Measurements from ENCODE around the gene PLA2R1. TPM values are rescaled to one million over a fixed set of nuclear protein-coding genes. Genes with fewer than 3 reads are reported as not detected.
"Not testable (repeated sequence)": the region's sequence is repeated elsewhere in the genome, so short reads cannot be mapped to it uniquely, and the experiment has no call there.

PLA2R1 gene
- total RNA-seq, 2 experiments from 2014 or later = not detected

GRCh38 chr2:160064916-160065315 is 2.5 kb upstream of the PLA2R1 start:
- POLR2A ChIA-PET = no interaction called here
- CTCF ChIA-PET = no interaction called here

DNA sequence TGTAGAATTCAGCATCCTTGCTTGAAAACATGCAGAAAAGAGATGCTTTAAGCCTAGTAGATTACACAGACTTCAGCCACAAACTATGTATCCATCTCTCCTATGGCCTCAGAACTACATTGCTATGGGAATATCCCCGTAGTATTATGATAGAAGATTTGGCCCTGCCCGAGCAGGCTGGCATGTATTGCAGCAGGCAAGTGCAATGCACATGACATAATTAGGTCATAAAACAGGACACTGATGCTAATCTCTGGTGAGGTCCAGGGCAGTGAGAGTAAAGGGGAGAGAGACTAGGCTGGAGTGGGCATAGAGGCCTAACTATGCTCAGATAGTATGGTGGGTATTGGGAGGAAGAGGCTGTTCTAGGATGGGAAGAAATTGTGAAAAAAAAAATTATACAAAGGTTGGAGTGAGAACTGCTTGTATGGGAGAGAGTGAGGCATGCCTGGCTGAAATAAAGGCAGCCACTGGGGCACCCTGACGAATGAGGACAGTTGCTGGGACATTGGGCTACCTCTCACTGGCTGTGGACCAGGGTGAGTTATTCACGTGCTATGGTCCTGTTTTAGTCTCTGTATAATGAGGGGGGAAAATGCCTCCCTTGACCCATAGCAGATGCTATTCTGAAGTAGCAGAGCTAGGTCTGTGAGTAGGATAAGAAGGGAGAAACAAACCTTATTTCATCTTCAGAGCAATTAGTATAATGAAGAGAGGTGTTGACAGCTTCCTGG is 1.6 kb upstream of the PLA2R1 start:
- CTCF ChIA-PET = no interaction called here
- POLR2A ChIA-PET = no interaction called here

- CTCF ChIA-PET = no interaction called here
These were observed 856 bp upstream of the PLA2R1 start for GRCh38 chr2:160063271-160063670.

GRCh38 chr2:160061944-160062291 is 497 bp downstream of the PLA2R1 start:
- CTCF ChIA-PET = no interaction called here
- POLR2A ChIA-PET = no interaction called here

More at GRCh38 chr2:160063271-160063670, 856 bp upstream of the PLA2R1 start:
- POLR2A ChIA-PET = no interaction called here

DNA sequence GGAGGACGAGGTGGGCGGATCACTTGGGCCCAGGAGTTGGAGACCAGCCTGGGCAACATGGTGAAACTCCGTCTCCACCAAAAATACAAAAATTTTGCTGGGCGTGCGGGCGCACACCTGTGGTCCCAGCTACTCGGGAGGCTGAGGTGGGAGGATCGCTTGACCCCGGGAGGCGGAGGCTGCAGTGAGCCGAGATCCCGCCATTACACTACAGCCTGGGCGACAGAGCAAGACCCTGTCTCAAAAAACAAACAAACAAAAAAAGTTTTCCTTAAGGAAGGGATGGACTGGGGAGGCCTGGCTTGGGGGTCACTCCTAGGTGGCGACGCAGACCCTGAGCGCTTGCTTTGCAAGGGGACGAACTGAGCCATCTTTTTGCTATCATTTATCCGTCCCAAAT is 882 bp downstream of the PLA2R1 start:
- ChIA-PET POLR2A (no interaction called here), CTCF (no interaction called here)

GRCh38 chr2:160060297-160060696 is 2.1 kb downstream of the PLA2R1 start:
- POLR2A ChIA-PET = no interaction called here
- CTCF ChIA-PET = no interaction called here

- CTCF ChIA-PET = no interaction called here
- POLR2A ChIA-PET = no interaction called here
These were observed 5.1 kb downstream of the PLA2R1 start for GRCh38 chr2:160057356-160057755.

DNA sequence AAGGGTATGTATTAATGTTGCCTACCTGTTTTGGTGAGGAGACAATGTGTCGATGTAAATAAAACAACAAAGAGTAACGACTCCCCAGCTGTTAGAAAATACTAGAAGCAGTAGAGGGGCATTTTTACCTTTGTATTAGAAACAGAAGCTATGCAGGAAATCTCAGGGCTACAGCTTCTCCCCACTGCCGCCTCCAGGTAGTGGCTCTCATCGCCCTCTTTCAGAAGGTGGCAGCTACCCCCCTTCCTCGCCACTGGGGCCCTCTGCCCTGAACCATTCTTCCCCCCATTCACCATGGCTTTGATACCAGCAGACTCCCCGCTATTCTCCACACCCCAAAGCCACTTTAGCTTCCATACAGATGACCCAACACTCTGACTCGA is 6.7 kb downstream of the PLA2R1 start:
- POLR2A ChIA-PET = no interaction called here
- CTCF ChIA-PET = no interaction called here

DNA sequence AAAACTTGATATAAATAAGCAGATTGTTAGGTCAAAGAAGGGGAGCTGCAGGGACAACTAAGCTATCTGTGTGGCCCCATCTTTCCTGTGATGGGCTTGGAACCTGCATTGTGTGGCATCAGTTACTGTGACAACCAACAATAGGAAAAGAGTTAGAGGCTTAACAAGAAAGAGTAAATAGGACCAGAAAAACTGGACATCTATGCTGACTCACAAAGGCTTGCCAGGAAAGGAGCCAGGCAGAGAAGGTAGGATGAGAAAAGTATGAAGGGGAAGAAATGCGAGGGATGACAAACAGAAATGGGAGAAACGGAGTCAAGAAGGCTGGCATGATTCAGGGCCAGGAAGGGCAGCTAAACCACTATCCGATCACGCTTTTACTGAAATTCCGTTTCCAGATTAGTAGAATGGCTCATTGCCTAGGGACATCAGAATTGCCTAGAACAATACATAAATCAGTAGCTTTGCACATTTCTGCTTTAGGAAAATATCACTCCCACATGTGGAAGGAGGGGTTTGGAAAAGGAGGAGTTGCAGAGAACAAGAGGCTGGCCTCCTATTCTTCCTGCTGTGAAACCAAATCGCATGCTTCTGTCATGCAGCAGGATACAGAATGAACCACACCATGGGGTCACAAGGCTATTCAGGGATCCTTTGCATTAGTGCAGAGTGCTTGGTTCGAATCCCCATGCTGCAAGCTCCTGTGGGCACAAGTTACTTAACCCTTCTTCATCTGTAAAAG is 7.3 kb downstream of the PLA2R1 start:
- CTCF ChIA-PET = no interaction called here
- POLR2A ChIA-PET = no interaction called here

GRCh38 chr2:160053946-160054345 is 8.5 kb downstream of the PLA2R1 start:
- CTCF ChIA-PET = no interaction called here
- POLR2A ChIA-PET = no interaction called here

- CTCF ChIA-PET = no interaction called here
- POLR2A ChIA-PET = no interaction called here
These were observed 9.9 kb downstream of the PLA2R1 start for GRCh38 chr2:160052531-160052930.

GRCh38 chr2:160051371-160051800 is 11.0 kb downstream of the PLA2R1 start:
- ChIA-PET CTCF (no interaction called here), POLR2A (no interaction called here)

DNA sequence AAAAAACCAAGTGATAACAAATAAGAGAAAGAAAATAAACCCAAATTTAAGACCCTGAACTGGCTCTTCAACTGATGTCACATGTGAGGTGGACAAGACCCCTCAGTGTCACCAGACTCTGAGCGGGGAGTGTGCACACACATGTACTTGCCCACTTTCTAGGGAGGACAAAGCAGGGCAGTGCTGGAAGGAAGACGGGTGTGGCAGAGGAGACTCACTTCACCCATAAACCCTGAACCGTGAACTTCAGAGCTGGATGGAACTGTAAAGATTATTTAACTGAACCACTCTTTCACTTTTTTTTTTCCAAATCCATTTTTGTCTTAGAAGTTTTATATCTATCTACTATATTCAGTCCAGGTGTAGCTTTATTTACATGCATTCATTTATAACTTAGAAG is 12.3 kb downstream of the PLA2R1 start:
- POLR2A ChIA-PET = no interaction called here
- CTCF ChIA-PET = interaction anchor here (0.6 kb wide), 1 partner anchor 157 kb away, joined by 3 read pairs; no protein-coding TSS in a partner anchor

DNA sequence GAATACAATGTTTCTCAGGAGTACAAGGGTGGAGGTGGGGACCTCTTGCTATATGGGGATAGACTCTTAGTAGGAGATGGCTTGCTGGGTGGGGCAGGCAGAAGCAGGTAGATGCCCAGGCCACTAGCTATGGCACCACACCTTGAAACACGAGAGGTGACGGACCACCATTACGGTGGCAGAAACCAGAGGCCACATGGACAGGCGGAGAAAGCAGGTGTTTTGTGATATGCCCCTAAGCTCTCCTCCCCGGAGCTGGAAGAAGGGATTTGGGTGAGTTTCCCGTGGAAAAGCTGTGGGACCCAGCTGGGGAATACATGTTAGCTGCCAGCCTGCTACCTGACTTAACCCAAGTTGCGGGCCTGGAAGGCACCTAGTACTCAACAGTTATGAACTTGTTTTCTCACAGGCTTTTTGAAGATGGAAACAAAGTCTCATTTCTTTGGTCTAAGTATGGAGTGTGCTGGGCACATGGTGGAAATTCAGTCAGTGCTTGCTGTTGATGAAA is 16.7 kb downstream of the PLA2R1 start:
- POLR2A ChIA-PET = no interaction called here
- CTCF ChIA-PET = no interaction called here

GRCh38 chr2:160044728-160045127 is 17.7 kb downstream of the PLA2R1 start:
- POLR2A ChIA-PET = no interaction called here
- CTCF ChIA-PET = no interaction called here

DNA sequence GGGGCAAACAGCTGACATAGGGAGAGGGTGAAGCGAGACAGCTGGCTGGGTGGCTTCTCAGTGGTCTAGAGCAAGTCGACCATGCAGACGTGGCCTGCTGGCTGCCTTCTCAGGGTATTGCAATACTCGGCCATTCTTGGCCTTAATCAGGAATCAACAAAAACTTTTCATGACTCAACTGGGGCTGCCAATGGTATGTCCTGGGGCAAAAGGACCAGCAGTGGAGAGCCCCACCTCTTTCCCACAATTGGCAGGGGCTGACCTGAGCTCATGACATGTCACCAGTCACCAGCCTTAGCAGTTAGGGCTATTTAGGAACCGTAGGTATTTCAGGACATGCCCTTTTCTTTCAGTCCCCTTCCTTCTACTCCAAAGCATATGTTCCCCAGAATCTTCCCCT is 19.1 kb downstream of the PLA2R1 start:
- ChIA-PET CTCF (no interaction called here), POLR2A (no interaction called here)

DNA sequence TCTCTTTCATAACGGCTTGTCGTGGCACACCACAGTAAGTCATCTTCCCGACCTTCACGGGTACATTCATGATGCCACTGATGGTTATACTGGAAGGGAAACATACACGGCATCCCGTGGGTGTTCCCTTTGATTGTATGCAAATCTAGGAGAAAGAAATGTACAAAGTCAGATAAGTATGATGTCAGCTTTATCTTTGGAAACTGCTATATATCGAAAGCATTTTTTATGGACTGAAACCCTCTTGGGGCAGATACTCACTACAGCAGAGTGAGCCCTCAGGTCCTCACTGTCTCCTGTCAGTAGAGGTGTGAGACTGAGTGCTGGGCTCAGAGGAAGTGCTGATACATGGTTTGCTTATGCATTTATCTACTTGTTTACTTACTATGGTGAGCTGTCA is 20.4 kb downstream of the PLA2R1 start:
- CTCF ChIA-PET = interaction anchor here (0.6 kb wide), 1 partner anchor 59 kb away, joined by 3 read pairs; no protein-coding TSS in a partner anchor
- POLR2A ChIA-PET = no interaction called here

GRCh38 chr2:160041091-160041490 is 21.3 kb downstream of the PLA2R1 start:
- ChIA-PET POLR2A (no interaction called here), CTCF (interaction anchor here (0.7 to 0.9 kb wide), 2 partner anchors 18 to 900 kb away, joined by 3 read pairs; no protein-coding TSS in a partner anchor)

DNA sequence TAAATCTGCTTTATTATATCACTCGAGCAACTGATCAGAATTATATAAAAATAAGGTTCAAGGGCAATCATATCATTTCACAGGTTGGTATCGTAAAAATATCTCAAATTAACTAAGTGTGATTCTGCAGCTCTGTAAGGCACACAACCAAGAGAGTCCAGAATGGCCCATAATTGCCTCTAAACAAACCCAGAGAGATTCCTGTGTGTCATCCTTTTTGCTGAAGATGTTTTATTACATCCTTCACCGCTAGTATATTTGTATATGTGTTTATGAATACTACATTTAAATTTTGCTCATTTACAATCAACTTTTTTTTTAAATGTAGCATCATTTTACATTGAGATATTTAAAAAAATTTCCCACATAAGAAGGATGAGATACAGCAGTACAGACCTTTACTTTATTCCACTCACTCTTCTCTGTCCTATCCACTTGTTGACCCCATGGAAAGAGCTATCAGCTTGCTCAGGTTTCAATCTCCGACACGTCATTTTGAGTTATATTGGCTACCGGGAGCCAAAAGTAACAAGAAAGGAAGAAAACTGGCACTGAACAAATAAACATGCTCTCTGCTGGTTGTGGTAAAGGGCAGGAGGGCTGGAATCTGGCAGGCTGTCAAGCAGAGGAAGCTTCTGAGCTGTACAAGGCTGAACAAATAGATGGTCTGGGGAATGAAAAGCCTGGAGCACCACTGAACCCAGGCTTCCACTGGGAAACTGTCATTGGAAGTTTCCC is 23.1 kb downstream of the PLA2R1 start:
- POLR2A ChIA-PET = no interaction called here
- CTCF ChIA-PET = no interaction called here

- CTCF ChIA-PET, POLR2A ChIA-PET: not testable (repeated sequence)
These were observed 23.8 kb downstream of the PLA2R1 start for GRCh38 chr2:160038662-160039061.

GRCh38 chr2:160036736-160037135 is 25.7 kb downstream of the PLA2R1 start:
- CTCF ChIA-PET = no interaction called here
- POLR2A ChIA-PET = no interaction called here
